ENCODE data around the gene CNTROB.
A peak's percentile ranks its signal among the peaks of the same experiment; 100 is the strongest.
"Not testable (repeated sequence)": the region's sequence is repeated elsewhere in the genome, so short reads cannot be mapped to it uniquely, and the experiment has no call there.

CNTROB gene

GRCh38 chr17:7946441-7946840 is 14.4 kb downstream of the CNTROB start:
- no peak for DNase-seq

GRCh38 chr17:7947651-7948050 is 15.6 kb downstream of the CNTROB start:
- no peak for DNase-seq

- no peak for DNase-seq
These were observed 18.6 kb downstream of the CNTROB start for GRCh38 chr17:7950578-7950977.

DNA sequence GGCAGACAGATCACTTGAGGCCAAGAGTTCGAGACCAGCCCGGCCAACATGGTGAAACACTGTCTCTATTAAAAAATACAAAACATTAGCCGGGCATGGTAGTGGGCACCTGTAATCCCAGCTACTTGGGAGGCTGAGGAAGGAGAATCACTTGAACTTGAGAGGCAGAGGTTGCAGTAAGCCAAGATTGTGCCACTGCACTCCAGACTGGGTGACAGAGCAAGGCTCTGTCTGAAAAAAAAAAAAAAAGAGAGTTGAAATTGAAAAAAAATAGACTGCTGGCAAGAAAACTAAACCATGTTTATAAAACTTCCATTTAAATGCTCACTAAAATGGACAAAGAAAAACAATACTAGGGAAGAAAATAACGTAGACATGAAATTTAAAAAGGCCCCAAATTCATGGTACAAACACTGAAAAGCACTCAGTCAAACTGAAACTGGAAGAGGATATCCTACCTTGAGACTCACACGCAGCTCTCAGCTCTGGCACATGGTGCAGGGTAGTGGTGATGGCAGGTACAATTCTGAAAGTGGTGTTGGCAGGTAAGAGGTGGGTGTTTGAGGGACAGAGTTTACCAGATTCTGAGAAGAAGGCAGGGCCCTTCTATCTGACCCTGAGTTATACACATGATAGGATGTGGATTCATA is 19.3 kb downstream of the CNTROB start:
- peak; percentile 17 for DNase-seq

GRCh38 chr17:7953266-7953665 is 21.3 kb downstream of the CNTROB start:
- DNase-seq: not testable (repeated sequence)

GRCh38 chr17:7955414-7956227 is 23.6 kb downstream of the CNTROB start:
- no peak for DNase-seq

- DNase-seq: no peak
These were observed 24.4 kb downstream of the CNTROB start for GRCh38 chr17:7956228-7956965.

- no peak for DNase-seq
These were observed 27.7 kb downstream of the CNTROB start for GRCh38 chr17:7959503-7960253.

- no peak for DNase-seq
These were observed 29.4 kb downstream of the CNTROB start for GRCh38 chr17:7961421-7961820.

DNA sequence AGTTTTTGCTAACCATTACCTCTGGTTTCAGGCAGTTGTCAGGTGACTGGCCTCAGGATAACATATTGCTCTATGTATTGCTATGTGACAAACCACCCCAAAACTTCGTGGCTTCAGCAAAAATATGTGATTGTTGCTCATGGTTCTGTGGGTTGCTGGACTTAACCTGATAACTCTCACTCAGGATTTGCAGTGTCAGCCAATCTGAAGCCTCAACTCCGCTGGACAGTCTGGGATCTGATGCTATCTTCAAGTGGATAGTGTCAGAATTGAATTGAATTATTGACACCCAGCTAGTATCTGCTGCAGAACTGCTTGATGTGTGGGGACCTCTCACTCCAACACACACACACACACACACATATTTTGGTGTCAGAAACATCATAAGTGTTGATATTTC is 35.7 kb downstream of the CNTROB start:
- DNase-seq: no peak

- DNase-seq: no peak
These were observed 37.4 kb downstream of the CNTROB start for GRCh38 chr17:7969433-7969832.

- no peak for DNase-seq
These were observed 39.6 kb downstream of the CNTROB start for GRCh38 chr17:7971651-7972050.

DNA sequence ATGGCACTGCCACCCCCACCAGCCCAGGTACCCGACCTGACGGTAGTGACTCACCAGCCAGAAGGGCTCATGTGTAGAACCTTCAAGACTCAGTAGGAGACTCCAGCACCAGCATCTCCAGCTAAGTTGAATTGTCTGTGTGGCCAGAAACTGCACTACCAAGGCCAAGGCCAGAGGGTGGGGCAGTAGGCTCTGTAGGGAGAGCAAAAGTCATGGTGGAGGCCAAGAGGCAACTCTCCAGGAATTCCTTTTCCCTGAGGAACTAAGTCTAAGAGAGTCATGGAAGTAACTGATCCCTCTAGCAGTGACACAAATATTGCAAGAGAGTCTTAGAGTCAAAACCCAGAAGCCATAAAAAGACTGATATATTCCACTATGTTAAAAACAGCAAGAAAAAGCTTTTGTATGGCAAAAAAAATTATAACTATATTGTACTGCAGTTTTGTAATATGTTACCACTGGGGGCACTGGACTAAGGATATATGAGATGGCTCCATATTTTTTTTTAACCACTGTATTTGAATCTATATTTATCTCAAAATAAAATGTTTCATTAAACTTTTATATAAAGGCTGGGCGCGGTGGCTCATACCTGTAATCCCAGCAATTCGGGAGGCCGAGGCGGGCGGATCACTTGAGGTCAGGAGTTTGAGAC is 40.3 kb downstream of the CNTROB start:
- DNase-seq: no peak

DNA sequence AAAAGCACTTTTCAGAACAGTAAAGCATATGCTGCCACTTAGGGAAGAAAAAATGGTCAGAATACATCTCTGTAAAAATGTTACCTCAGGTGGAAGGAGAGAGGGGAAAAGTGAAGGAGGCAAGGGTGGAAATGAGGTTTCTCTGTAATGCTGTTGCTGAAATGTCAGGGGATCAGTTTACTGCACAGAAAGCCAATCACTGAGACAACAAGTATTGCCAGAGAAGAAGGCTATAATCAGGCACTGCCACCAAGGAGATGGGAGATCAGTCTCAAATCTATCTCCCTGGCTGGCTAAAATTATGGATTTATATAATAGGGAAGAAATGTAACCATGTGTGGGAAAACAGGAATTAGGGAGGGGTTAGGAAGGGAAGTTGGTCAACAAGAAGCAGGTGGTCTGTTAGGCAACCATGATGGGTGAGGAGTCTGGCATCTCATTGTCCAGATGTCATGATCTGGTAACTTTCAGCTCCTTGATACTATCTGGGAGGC is 42.7 kb downstream of the CNTROB start:
- DNase-seq: no peak

- DNase-seq: no peak
These were observed 45.0 kb downstream of the CNTROB start for GRCh38 chr17:7977039-7977438.

DNA sequence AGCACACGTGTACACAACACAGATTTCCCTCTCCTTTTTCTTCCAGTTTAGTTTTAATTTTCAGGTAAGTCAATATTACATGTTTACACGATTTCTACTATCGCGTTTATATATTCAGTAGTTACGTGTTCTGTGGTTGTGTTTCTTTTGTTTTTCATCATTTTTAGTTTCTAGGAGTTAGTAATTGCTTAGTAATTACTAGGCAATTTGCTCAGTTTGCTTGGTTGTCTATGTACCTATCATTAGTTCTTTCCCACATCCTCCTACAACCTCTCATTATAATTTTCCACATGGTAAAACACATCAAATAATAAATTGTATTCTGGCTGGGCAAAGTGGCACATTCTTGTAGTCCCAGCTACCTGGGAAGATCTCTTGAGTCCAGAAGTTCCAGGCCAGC is 45.8 kb downstream of the CNTROB start:
- no peak for DNase-seq

DNA sequence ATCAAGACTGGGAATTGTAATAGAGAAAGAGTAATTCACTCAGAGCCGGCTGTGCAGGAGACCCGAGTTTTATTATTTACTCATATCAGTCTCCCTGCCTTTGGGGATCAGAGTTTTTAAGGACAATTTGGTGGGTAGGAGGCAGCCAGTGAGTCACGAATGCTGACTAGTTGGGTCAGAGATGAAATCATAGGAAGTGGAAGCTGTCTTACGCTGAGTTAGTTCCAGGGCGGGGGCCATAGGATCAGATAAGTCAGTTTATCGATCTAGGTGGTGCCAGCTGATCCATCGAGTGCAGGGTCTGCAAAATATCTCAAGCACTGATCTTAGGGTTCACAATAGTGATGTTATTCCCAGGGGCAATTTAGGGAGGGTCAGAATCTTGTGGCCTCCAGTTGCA is 50.2 kb downstream of the CNTROB start:
- DNase-seq: no peak

DNA sequence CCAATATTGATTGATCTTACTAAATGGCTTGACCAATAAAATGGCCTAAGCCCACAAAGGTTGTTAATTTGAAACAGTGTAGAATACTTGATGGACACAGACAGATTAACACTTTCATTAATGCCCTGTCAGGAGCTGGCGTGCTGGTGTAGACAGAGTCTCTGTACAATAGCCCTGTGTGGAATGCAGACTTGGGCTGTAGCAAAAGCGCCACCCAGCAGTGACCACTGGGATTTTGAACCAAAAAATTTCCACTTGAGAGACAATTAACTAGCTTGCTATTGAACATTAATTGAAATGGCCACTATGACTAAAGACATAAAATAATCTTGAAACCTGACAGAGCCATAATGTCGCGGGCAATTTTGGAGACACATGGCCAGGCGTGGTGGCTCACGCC is 50.7 kb downstream of the CNTROB start:
- DNase-seq: no peak

- DNase-seq: no peak
These were observed 52.9 kb downstream of the CNTROB start for GRCh38 chr17:7984904-7985303.

DNA sequence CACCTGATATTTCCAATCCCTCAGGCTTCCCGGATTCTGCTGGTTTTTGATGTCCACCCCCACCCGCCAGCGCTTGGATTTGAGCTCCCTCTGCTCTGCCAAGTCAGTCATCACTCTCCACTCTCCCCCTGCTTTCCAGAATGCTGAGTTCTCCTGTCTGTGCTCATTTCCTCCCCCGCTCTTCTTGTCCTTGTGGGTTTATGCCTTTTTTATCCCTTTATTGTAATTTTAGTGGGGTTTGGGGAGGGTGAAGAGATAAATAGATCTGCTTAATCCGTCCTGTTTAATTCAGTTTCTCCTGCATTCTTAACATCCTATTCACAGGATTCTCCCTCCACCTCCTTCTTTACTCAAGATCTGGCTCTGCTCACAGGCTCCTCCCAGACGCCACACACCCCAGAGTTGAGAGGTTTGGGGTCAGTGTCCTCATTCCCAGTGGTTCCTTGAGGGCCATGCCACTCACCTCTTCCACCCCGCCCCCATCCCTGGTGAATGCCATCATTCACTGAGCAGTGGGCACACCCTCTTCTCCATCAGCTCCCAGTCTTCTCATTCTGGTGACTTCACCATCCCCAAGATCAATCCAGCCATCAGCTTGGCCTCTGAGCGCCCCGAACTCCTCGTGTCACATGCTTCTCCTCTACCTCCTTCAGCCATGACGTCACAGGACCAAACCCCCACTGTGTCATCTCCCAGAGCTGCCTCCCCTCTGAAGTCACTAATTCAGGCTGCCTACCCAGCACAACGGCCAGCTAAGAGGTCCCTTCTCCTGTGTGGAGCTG is 55.3 kb downstream of the CNTROB start:
- no peak for DNase-seq

DNA sequence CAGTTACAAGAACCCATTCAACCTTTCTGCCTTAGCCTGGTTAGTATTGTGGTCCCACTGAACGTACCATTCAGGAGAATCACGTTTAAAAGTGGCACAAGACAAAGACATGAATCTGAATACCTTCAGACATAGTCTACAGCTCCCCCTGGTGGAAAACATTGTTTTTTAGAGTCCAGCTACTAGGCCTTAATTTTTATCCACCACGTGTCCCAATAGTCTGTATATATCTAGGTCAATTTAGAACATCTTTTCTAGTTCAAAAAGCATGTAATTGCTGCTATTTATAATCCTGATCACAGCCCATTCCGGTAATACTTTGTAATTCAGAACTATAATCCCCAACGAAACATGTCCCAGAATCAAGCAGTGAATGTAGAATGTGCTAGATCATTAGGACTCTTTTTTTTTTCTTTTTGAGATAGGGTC is 56.8 kb downstream of the CNTROB start:
- peak; percentile 65 for DNase-seq

Data from CD4-positive, alpha-beta T cell treated with Interleukin-17A for 4 hours (primary cell).